Right lobe of liver (tissue), 6 donors: ENCODE measurements around the gene SPA17. TPM values are rescaled to one million over a fixed set of nuclear protein-coding genes. Genes with fewer than 3 reads are reported as not detected.

Experiments used
- ATAC-seq, 4 donors: fragments of 200-7000 bp; cut with Tn5 transposase; one replicate each; pipeline ENCODE4 v1.9.1; 2020; ENCODE audit warnings: mild to moderate bottlenecking in 4 of 4, moderate library complexity in 4 of 4
- DNase-seq, 3 donors: peaks; one replicate each; pipeline ENCODE4 v3.0.0-alpha.2; 2020
- H3K27ac ChIP-seq, 3 donors: fragments of 200-600 bp; one replicate each; pipeline ENCODE4 v1.8.0; 2022
- H3K27me3 ChIP-seq, 2 donors: fragments of 200-600 bp; one replicate each; pipeline ENCODE4 v1.8.0; 2022
- H3K36me3 ChIP-seq, 4 donors: fragments of 200-600 bp; sonication (generic) in 1 of 4; one replicate each; pipeline versions ENCODE4 v1.5.1 to v1.8.0; 2017 to 2022; ENCODE audit warnings: control low read depth in 1 of 4
- H3K4me1 ChIP-seq, 4 donors: fragments of 200-600 bp; sonication (generic) in 1 of 4; one replicate each; pipeline versions ENCODE4 v1.5.1 to v1.8.0; 2017 to 2022; ENCODE audit warnings: control low read depth in 1 of 4
- H3K4me3 ChIP-seq, 3 donors: fragments of 200-600 bp; one replicate each; pipeline ENCODE4 v1.8.0; 2022
- H3K9me3 ChIP-seq, 4 donors: fragments of 200-600 bp; sonication (generic) in 1 of 4; one replicate each; pipeline versions ENCODE4 v1.5.1 to v1.8.0; 2017 to 2022; ENCODE audit warnings: control low read depth in 1 of 4
- CTCF ChIP-seq, 4 donors: fragments of 200-600 bp in 3 of 4; fragments of 450-650 bp in 1 of 4; IDR thresholded peaks; one replicate each; pipeline versions ENCODE4 v1.5.1 to v1.8.0; 2016 to 2022; ENCODE audit warnings: antibody characterized with exemption in 4 of 4, mild to moderate bottlenecking in 2 of 4
- POLR2A ChIP-seq: fragments of 450-650 bp; IDR thresholded peaks from one replicate; pipeline ENCODE4 v1.6.1; 2017; ENCODE audit warnings: antibody characterized with exemption, mild to moderate bottlenecking
- whole genome bisulfite sequencing: methylation state at CpG from one replicate; pipeline ENCODE4 v1.1.6; 2018; ENCODE audit warnings: low coverage, low lambda C conversion rate; ENCODE audit not compliant: insufficient coverage; ENCODE audit errors: missing lambda C conversion rate; 5-methylcytosine and 5-hydroxymethylcytosine counted together
- intact Hi-C, 2 donors: fragments of 100-400 bp; cut with DNase I; formaldehyde crosslinking; loops; one replicate each; pipeline versions ENCODE4 v1.11.2 to v1.14.1; 2022
- total RNA-seq, 6 experiments: library from RNA; depleted of rRNA in 2 of 6; stranded (reverse); fragments of >200 nt in 2 of 6; fragmentation: NEBNext Ultra II Directional in 3 of 6; extraction: Animal tissue kit (Norgen Biotek cat#: 25700) in 3 of 6; gene quantifications; one replicate each; pipeline versions ENCODE4 v1.1.0 to v1.2.4, GENCODE V29; 2016 to 2023
- donor health status: DM: no; HTN: yes; CAD: no.
- donor health status: DM: no; HTN: no; CAD: no.
- donor health status: DM: no; HTN: no; CAD: no.
- donor health status: DM: no; HTN: yes; CAD: no.
- donor health status: DM: no; HTN: yes; CAD: no.

SPA17 gene
- total RNA-seq, 6 experiments from 2014 or later: 0.23 to 4.0 (median 1.2) TPM

- TF ChIP-seq CTCF (IDR thresholded peaks at IDR 0.05): peak in 3 of 4 donors; percentile 16 to 25 (median 22)
- no peak for TF ChIP-seq POLR2A
- Histone ChIP-seq H3K4me1 (no peaks in the 10 kb centered on the region), H3K27ac (no peak overlapping the region), H3K27me3 (no peaks in the 10 kb centered on the region), H3K9me3 (no peaks in the 10 kb centered on the region), H3K36me3 (peaks cover 6 to 86% (median 29%) of the 10 kb centered on the region in 4 donors), H3K4me3 (no peak overlapping the region)
- no peak for DNase-seq
- intact Hi-C loops: no loop called here
- ATAC-seq: peak in 3 of 4 donors; percentile 24 to 60 (median 34)
- WGBS: 87% methylated on average over 1 of the region's 1 CpG
Measured at GRCh38 chr11:124633355-124633754, 40.3 kb upstream of the SPA17 start.

GRCh38 chr11:124635932-124636331 lies 37.8 kb upstream of the SPA17 start:
- Histone ChIP-seq H3K27me3 (no peaks in the 10 kb centered on the region), H3K36me3 (peaks cover 6 to 69% (median 26%) of the 10 kb centered on the region in 4 donors), H3K4me3 (no peak overlapping the region), H3K4me1 (no peaks in the 10 kb centered on the region), H3K27ac (no peak overlapping the region), H3K9me3 (no peaks in the 10 kb centered on the region)
- WGBS: 81% methylated on average over 3 of the region's 3 CpGs
- TF ChIP-seq POLR2A (no peak), CTCF (IDR thresholded peaks at IDR 0.05) (no peak)
- ATAC-seq: no peak
- intact Hi-C loops: no loop called here
- no peak for DNase-seq

- 71% methylated on average over 3 of the region's 3 CpGs for WGBS
- intact Hi-C loops: no loop called here
- DNase-seq (no peak), ATAC-seq (no peak)
- H3K4me3 ChIP-seq: no peak overlapping the region
- H3K4me1 ChIP-seq: no peaks in the 10 kb centered on the region
- TF ChIP-seq CTCF (IDR thresholded peaks at IDR 0.05) (no peak), POLR2A (no peak)
- no peaks in the 10 kb centered on the region for H3K27me3 ChIP-seq
- no peak overlapping the region for H3K27ac ChIP-seq
- H3K36me3 ChIP-seq: peaks cover 0 to 43% (median 9%) of the 10 kb centered on the region in 4 donors
- H3K9me3 ChIP-seq: no peaks in the 10 kb centered on the region
Measured at GRCh38 chr11:124638500-124638899, 35.2 kb upstream of the SPA17 start.

- TF ChIP-seq CTCF (IDR thresholded peaks at IDR 0.05) (no peak), POLR2A (no peak)
- ATAC-seq (no peak), DNase-seq (no peak)
- H3K4me3 ChIP-seq: no peak overlapping the region
- no peaks in the 10 kb centered on the region for H3K4me1 ChIP-seq
- no peaks in the 10 kb centered on the region for H3K27me3 ChIP-seq
- no peak overlapping the region for H3K27ac ChIP-seq
- WGBS: 75% methylated on average over 1 of the region's 1 CpG
- no peaks in the 10 kb centered on the region for H3K9me3 ChIP-seq
- peaks cover 0 to 36% (median 9%) of the 10 kb centered on the region in 4 donors for H3K36me3 ChIP-seq
- intact Hi-C loops: no loop called here
Measured at GRCh38 chr11:124639186-124639585, 34.5 kb upstream of the SPA17 start.

GRCh38 chr11:124640666-124641065 lies 33.0 kb upstream of the SPA17 start:
- Histone ChIP-seq H3K4me3 (no peak overlapping the region), H3K27ac (no peak overlapping the region), H3K36me3 (peaks cover 0 to 26% (median 7%) of the 10 kb centered on the region in 4 donors), H3K4me1 (peaks cover 0 to 4% (median 0%) of the 10 kb centered on the region in 4 donors), H3K27me3 (no peaks in the 10 kb centered on the region), H3K9me3 (no peaks in the 10 kb centered on the region)
- ATAC-seq (no peak), DNase-seq (no peak)
- TF ChIP-seq POLR2A (no peak), CTCF (IDR thresholded peaks at IDR 0.05) (no peak)
- 87% methylated on average over 4 of the region's 5 CpGs for WGBS
- intact Hi-C loops: loop anchor here in 1 of 2 donors (10.0 kb wide), 1 partner anchor 224 kb away; the partner anchor contains the start of gene ROBO3
